ENCODE measurements around the gene PFKFB2.

Gene PFKFB2

GRCh38 chr1:207069858-207070506, 16.9 kb downstream of the PFKFB2 start:
- no peak for DNase-seq

GRCh38 chr1:207070811-207071210, 17.7 kb downstream of the PFKFB2 start:
- DNase-seq = no peak

- DNase-seq = no peak
These were observed 18.4 kb downstream of the PFKFB2 start for GRCh38 chr1:207071426-207071825.

- no peak for DNase-seq
These were observed 19.2 kb downstream of the PFKFB2 start for GRCh38 chr1:207072233-207072632.

- DNase-seq = no peak
These were observed 21.1 kb downstream of the PFKFB2 start for GRCh38 chr1:207073906-207074820.

GRCh38 chr1:207076181-207076955, 23.3 kb downstream of the PFKFB2 start:
- DNase-seq = no peak

GRCh38 chr1:207077012-207077411, 23.9 kb downstream of the PFKFB2 start:
- DNase-seq = no peak

GRCh38 chr1:207077470-207078377, 24.6 kb downstream of the PFKFB2 start:
- DNase-seq = peak; percentile 71 to 80

- DNase-seq = no peak
These were observed 25.6 kb downstream of the PFKFB2 start for GRCh38 chr1:207078578-207079132.

- DNase-seq = no peak
These were observed 26.7 kb downstream of the PFKFB2 start for GRCh38 chr1:207079706-207080241.

GRCh38 chr1:207081088-207081487, 28.0 kb downstream of the PFKFB2 start:
- DNase-seq = no peak

GRCh38 chr1:207081806-207082205, 28.7 kb downstream of the PFKFB2 start:
- no peak for DNase-seq

GRCh38 chr1:207084232-207084631, 31.2 kb downstream of the PFKFB2 start:
- no peak for DNase-seq

- peak; percentile 9 to 39 for DNase-seq
These were observed 31.7 kb downstream of the PFKFB2 start for GRCh38 chr1:207084701-207085180.

GRCh38 chr1:207085887-207086286, 32.8 kb downstream of the PFKFB2 start:
- no peak for DNase-seq

- no peak for DNase-seq
These were observed 35.1 kb downstream of the PFKFB2 start for GRCh38 chr1:207088161-207088560.

- DNase-seq = no peak
These were observed 35.9 kb downstream of the PFKFB2 start, which contains the start of gene C4BPB for GRCh38 chr1:207088701-207089626. Gene C4BPB (plus strand): TSS chr1:207088860. CDS start chr1:207089532, 672 bp downstream.

- DNase-seq = no peak
These were observed 36.7 kb downstream of the PFKFB2 start for GRCh38 chr1:207089627-207090355.

GRCh38 chr1:207091200-207091908, 38.3 kb downstream of the PFKFB2 start:
- DNase-seq = no peak

All from NCI-H2081 (cell line).